SK-N-SH treated with all-trans-retinoic acid at 6 μM for 48 hours (cell line): Measurements from ENCODE around the gene SLC7A6OS.

Experiments
- ATAC-seq: fragments of 200-7000 bp; cut with Tn5 transposase; 3 replicates; pipeline ENCODE4 v1.9.1; 2020; ENCODE audit warnings: mild to moderate bottlenecking, moderate library complexity
- ARNTL ChIP-seq: fragments of 450-650 bp; formaldehyde crosslinking; IDR thresholded peaks from 2 replicates; pipeline ENCODE4 v1.5.0; 2020; ENCODE audit warnings: low read depth, mild to moderate bottlenecking, moderate library complexity, borderline replicate concordance
- BACH2 ChIP-seq: fragments of 250-450 bp; sonication (Bioruptor Pico); IDR thresholded peaks from 2 replicates; pipeline ENCODE4 v1.9.0; 2021; ENCODE audit warnings: mild to moderate bottlenecking, borderline replicate concordance
- CSDC2 ChIP-seq: fragments of 250-450 bp; sonication (Bioruptor Pico); IDR thresholded peaks from 2 replicates; pipeline ENCODE4 v1.5.0; 2020; ENCODE audit warnings: mild to moderate bottlenecking, moderate library complexity
- ESRRG ChIP-seq: fragments of 250-450 bp; sonication (Bioruptor Pico); IDR thresholded peaks from 2 replicates; pipeline ENCODE4 v1.6.1; 2021; ENCODE audit warnings: mild to moderate bottlenecking
- GLIS3 ChIP-seq: fragments of 250-450 bp; sonication (Bioruptor Pico); IDR thresholded peaks from 2 replicates; pipeline ENCODE4 v1.5.0; 2020; ENCODE audit warnings: mild to moderate bottlenecking, moderate library complexity
- ISL1 ChIP-seq: fragments of 250-450 bp; sonication (Bioruptor Pico); IDR thresholded peaks from 2 replicates; pipeline ENCODE4 v2.1.2; 2022; ENCODE audit warnings: mild to moderate bottlenecking, moderate library complexity
- OSR1 ChIP-seq: fragments of 250-450 bp; sonication (Bioruptor Pico); IDR thresholded peaks from 2 replicates; pipeline ENCODE4 v1.8.0; 2022; ENCODE audit warnings: moderate library complexity, mild to moderate bottlenecking, inconsistent platforms
- PPARA ChIP-seq: fragments of 250-450 bp; sonication (Bioruptor Pico); IDR thresholded peaks from 2 replicates; pipeline ENCODE4 v1.5.0; 2020; ENCODE audit warnings: mild to moderate bottlenecking, borderline replicate concordance
- RARB ChIP-seq: fragments of 250-450 bp; sonication (Bioruptor Pico); IDR thresholded peaks from 2 replicates; pipeline ENCODE4 v1.8.0; 2021; ENCODE audit warnings: mild to moderate bottlenecking, moderate library complexity
- SNAI2 ChIP-seq: fragments of 250-450 bp; sonication (Bioruptor Pico); IDR thresholded peaks from 2 replicates; pipeline ENCODE4 v1.5.0; 2020; ENCODE audit warnings: mild to moderate bottlenecking, moderate library complexity
- TCF4 ChIP-seq: fragments of 250-450 bp; sonication (Bioruptor Pico); IDR thresholded peaks from 2 replicates; pipeline ENCODE4 v1.8.0; 2021; ENCODE audit warnings: mild to moderate bottlenecking, moderate library complexity, borderline replicate concordance
- TOX ChIP-seq: fragments of 250-450 bp; sonication (Bioruptor Pico); IDR thresholded peaks from 2 replicates; pipeline ENCODE4 v1.8.0; 2021; ENCODE audit warnings: mild to moderate bottlenecking, moderate library complexity, borderline replicate concordance
- ZC3H10 ChIP-seq: fragments of 250-450 bp; sonication (Bioruptor Pico); IDR thresholded peaks from 2 replicates; pipeline ENCODE4 v1.5.1; 2021; ENCODE audit warnings: mild to moderate bottlenecking, moderate library complexity
- ZFP3 ChIP-seq: fragments of 250-450 bp; sonication (Bioruptor Pico); IDR thresholded peaks from 2 replicates; pipeline ENCODE4 v1.5.0; 2020; ENCODE audit warnings: mild to moderate bottlenecking, moderate library complexity
- ZFP30 ChIP-seq: fragments of 450-650 bp; formaldehyde crosslinking; IDR thresholded peaks from 2 replicates; pipeline ENCODE4 v1.5.0; 2022; ENCODE audit warnings: mild to moderate bottlenecking, moderate library complexity
- ZNF565 ChIP-seq: fragments of 450-650 bp; formaldehyde crosslinking; conservative IDR thresholded peaks from 2 replicates; pipeline ENCODE4 v1.5.0; 2020; ENCODE audit warnings: low read depth, mild to moderate bottlenecking, moderate library complexity
- ZNF70 ChIP-seq: fragments of 450-650 bp; formaldehyde crosslinking; IDR thresholded peaks from 2 replicates; pipeline ENCODE4 v1.5.0; 2020; ENCODE audit warnings: mild to moderate bottlenecking, moderate library complexity
- ZNF8 ChIP-seq: fragments of 450-650 bp; formaldehyde crosslinking; IDR thresholded peaks from 2 replicates; pipeline ENCODE4 v1.5.0; 2020; ENCODE audit warnings: mild to moderate bottlenecking, moderate library complexity
- TF ChIP-seq, protein P1 (sequence below): fragments of 250-450 bp; sonication (Bioruptor Pico); IDR thresholded peaks from 2 replicates; pipeline ENCODE4 v1.5.1; 2021; ENCODE audit warnings: mild to moderate bottlenecking, moderate library complexity
- TF ChIP-seq, protein P2 (sequence below): fragments of 250-450 bp; sonication (Bioruptor Pico); IDR thresholded peaks from 2 replicates; pipeline ENCODE4 v1.8.0; 2020; ENCODE audit warnings: mild to moderate bottlenecking, moderate library complexity, borderline replicate concordance
- TF ChIP-seq, protein P3 (sequence below): fragments of 250-450 bp; sonication (Bioruptor Pico); IDR thresholded peaks from 2 replicates; pipeline ENCODE4 v1.8.0; 2021; ENCODE audit warnings: low read depth, mild to moderate bottlenecking, moderate library complexity, borderline replicate concordance
- TF ChIP-seq, protein P4 (sequence below): fragments of 250-450 bp; sonication (Bioruptor Pico); IDR thresholded peaks from 2 replicates; pipeline ENCODE4 v1.5.0; 2020; ENCODE audit warnings: mild to moderate bottlenecking, moderate library complexity

SLC7A6OS gene

DNA sequence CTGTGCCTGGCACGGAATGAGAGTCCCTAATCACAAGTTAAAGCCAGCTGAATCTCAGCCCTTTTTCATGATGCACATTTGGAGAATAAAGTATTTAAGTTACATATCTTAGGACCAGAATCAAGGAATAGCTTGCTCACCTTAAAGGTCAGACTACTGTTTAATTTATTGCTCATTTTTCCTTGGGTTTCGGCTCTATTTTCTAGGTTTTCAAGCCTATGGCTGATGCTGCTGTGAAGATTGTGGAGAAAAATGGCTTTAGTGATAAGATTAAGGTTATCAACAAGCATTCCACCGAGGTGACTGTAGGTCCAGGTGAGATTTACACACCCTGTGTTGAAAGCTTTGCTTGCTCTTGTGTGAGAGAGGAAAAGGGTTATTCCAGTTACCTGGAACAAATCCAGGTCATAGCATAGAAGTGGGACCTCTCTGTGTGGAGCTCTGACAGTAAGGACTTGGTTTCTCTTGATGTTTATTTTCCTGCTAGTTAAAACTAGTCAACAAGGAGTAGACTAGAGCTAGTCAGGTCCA is 18.2 kb upstream of the SLC7A6OS start:
- TF ChIP-seq GLIS3 (CRISPR knock-in tag) (no peak), SNAI2 (no peak), PPARA (no peak), OSR1 (no peak), BACH2 (no peak), ISL1 (CRISPR knock-in tag) (no peak), ZFP3 (CRISPR knock-in tag) (no peak), RARB (CRISPR knock-in tag) (no peak), ESRRG (no peak), ZFP30 (CRISPR knock-in tag) (no peak), TCF4 (no peak), ZNF8 (CRISPR knock-in tag) (no peak), ARNTL (CRISPR knock-in tag) (no peak), ZC3H10 (no peak), TOX (CRISPR knock-in tag) (no peak), ZNF70 (no peak)
- TF ChIP-seq, protein P1, sequence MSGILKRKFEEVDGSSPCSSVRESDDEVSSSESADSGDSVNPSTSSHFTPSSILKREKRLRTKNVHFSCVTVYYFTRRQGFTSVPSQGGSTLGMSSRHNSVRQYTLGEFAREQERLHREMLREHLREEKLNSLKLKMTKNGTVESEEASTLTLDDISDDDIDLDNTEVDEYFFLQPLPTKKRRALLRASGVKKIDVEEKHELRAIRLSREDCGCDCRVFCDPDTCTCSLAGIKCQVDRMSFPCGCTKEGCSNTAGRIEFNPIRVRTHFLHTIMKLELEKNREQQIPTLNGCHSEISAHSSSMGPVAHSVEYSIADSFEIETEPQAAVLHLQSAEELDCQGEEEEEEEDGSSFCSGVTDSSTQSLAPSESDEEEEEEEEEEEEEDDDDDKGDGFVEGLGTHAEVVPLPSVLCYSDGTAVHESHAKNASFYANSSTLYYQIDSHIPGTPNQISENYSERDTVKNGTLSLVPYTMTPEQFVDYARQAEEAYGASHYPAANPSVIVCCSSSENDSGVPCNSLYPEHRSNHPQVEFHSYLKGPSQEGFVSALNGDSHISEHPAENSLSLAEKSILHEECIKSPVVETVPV, result no peak
- TF ChIP-seq, protein P2, sequence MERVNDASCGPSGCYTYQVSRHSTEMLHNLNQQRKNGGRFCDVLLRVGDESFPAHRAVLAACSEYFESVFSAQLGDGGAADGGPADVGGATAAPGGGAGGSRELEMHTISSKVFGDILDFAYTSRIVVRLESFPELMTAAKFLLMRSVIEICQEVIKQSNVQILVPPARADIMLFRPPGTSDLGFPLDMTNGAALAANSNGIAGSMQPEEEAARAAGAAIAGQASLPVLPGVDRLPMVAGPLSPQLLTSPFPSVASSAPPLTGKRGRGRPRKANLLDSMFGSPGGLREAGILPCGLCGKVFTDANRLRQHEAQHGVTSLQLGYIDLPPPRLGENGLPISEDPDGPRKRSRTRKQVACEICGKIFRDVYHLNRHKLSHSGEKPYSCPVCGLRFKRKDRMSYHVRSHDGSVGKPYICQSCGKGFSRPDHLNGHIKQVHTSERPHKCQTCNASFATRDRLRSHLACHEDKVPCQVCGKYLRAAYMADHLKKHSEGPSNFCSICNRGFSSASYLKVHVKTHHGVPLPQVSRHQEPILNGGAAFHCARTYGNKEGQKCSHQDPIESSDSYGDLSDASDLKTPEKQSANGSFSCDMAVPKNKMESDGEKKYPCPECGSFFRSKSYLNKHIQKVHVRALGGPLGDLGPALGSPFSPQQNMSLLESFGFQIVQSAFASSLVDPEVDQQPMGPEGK (CRISPR knock-in tag), result no peak
- TF ChIP-seq, protein P3, sequence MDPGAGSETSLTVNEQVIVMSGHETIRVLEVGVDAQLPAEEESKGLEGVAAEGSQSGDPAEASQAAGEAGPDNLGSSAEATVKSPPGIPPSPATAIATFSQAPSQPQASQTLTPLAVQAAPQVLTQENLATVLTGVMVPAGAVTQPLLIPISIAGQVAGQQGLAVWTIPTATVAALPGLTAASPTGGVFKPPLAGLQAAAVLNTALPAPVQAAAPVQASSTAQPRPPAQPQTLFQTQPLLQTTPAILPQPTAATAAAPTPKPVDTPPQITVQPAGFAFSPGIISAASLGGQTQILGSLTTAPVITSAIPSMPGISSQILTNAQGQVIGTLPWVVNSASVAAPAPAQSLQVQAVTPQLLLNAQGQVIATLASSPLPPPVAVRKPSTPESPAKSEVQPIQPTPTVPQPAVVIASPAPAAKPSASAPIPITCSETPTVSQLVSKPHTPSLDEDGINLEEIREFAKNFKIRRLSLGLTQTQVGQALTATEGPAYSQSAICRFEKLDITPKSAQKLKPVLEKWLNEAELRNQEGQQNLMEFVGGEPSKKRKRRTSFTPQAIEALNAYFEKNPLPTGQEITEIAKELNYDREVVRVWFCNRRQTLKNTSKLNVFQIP (CRISPR knock-in tag), result no peak
- TF ChIP-seq, protein P4, sequence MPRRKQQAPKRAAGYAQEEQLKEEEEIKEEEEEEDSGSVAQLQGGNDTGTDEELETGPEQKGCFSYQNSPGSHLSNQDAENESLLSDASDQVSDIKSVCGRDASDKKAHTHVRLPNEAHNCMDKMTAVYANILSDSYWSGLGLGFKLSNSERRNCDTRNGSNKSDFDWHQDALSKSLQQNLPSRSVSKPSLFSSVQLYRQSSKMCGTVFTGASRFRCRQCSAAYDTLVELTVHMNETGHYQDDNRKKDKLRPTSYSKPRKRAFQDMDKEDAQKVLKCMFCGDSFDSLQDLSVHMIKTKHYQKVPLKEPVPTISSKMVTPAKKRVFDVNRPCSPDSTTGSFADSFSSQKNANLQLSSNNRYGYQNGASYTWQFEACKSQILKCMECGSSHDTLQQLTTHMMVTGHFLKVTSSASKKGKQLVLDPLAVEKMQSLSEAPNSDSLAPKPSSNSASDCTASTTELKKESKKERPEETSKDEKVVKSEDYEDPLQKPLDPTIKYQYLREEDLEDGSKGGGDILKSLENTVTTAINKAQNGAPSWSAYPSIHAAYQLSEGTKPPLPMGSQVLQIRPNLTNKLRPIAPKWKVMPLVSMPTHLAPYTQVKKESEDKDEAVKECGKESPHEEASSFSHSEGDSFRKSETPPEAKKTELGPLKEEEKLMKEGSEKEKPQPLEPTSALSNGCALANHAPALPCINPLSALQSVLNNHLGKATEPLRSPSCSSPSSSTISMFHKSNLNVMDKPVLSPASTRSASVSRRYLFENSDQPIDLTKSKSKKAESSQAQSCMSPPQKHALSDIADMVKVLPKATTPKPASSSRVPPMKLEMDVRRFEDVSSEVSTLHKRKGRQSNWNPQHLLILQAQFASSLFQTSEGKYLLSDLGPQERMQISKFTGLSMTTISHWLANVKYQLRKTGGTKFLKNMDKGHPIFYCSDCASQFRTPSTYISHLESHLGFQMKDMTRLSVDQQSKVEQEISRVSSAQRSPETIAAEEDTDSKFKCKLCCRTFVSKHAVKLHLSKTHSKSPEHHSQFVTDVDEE (CRISPR knock-in tag), result no peak
- no peak for ATAC-seq

DNA sequence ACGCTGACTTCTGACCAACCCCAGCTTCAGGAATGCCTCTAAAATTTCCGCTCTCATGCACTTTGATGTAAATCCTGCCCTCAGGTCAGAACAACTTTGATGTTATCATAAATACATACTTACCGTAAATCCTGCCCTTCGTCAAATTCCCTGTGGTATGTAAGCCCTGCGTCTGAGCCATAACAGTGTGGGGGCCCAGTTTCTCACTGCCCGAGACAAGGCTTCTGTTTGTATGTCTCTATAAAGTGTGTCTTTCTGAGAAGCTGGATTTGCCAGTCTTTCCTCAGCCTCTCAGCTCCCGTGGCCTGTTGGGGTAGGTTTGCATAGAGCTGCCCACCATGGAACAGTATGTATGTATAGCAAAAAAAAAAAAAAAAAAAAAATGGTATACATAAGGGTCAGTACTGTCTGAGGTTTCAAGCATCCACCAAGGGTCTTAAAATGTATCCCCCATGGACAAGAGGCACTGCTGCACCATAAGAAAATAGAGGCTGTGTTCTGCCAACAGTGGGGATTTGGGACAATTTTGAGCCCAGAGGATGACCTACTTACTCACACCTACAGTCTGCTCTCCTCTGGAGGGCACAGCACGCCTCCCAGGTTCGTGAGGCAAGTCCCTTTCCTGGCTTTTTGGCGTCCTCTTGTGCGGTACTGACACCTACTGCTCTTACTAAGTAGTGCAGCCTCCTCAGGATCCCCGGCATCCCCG is 17.6 kb upstream of the SLC7A6OS start:
- peak; percentile 97 for ATAC-seq
- TF ChIP-seq ARNTL (CRISPR knock-in tag) (no peak), CSDC2 (CRISPR knock-in tag) (no peak), ESRRG (no peak), TOX (CRISPR knock-in tag) (no peak), OSR1 (no peak), GLIS3 (CRISPR knock-in tag) (no peak), PPARA (no peak), RARB (CRISPR knock-in tag) (no peak), ISL1 (CRISPR knock-in tag) (no peak), ZNF565 (CRISPR knock-in tag) (no peak), BACH2 (no peak), ZC3H10 (no peak)
- TF ChIP-seq, protein P4 (CRISPR knock-in tag), result no peak
